SK-N-SH (cell line): Measurements from ENCODE around the gene MAN2A2.

Source experiments
- EP300 ChIP-seq, 2 experiments: IDR thresholded peaks; 2 replicates each; pipeline versions ENCODE4 v1.4.0 to v1.6.1; 2012; ENCODE audit warnings: borderline replicate concordance in 1 of 2, low read depth in 1 of 2, low read length in 1 of 2
- GABPA ChIP-seq: IDR thresholded peaks from 2 replicates; pipeline ENCODE4 v1.4.0; 2012; ENCODE audit warnings: low read depth, mild to moderate bottlenecking
- NRF1 ChIP-seq: IDR thresholded peaks from 2 replicates; pipeline ENCODE4 v1.6.1; 2012; ENCODE audit warnings: low read depth, mild to moderate bottlenecking, low read length
- POLR2AphosphoS5 ChIP-seq: IDR thresholded peaks from 2 replicates; pipeline ENCODE4 v1.6.1; 2012; ENCODE audit warnings: low read depth, low read length
- RAD21 ChIP-seq: IDR thresholded peaks from 2 replicates; pipeline ENCODE4 v1.6.1; 2012; ENCODE audit warnings: mild to moderate bottlenecking, low read length
- RFX5 ChIP-seq: IDR thresholded peaks from 2 replicates; pipeline ENCODE4 v1.6.1; 2012; ENCODE audit warnings: mild to moderate bottlenecking, improper control_type of control experiment, low read length
- YY1 ChIP-seq: IDR thresholded peaks from 2 replicates; pipeline ENCODE4 v1.4.0; 2012; ENCODE audit warnings: low read depth, mild to moderate bottlenecking
- TF ChIP-seq, protein P1 (sequence below): fragments of 200-600 bp; sonication (generic); IDR thresholded peaks from 2 replicates; pipeline ENCODE4 v1.6.1; 2017; ENCODE audit warnings: antibody characterized with exemption, mild to moderate bottlenecking, moderate library complexity
- TF ChIP-seq, protein P2 (sequence below): IDR thresholded peaks from 2 replicates; pipeline ENCODE4 v1.6.1; 2012; ENCODE audit warnings: mild to moderate bottlenecking, low read depth, low read length, moderate library complexity
- TF ChIP-seq, protein P3 (sequence below): IDR thresholded peaks from 2 replicates; pipeline ENCODE4 v1.4.0; 2012; ENCODE audit warnings: low read depth

DNA sequence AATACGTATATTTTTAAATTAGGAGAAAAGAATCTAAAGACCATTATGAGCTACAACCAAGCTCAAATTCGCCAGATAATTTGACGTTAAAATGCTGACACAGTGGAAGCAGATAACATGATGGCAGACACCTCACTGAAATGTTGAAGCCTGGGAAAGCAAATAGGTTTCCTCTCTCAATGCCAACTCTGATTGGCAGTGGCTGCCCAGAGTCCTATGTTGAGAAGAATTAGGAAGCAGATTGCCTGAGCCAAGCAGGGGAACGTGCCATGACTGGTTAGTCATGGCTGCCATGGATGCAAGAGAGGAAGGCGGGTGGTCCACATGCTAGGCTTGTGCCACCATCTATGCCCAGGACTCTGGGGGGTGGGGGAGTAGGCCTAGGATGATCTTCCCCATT lies 35.2 kb downstream of the MAN2A2 start:
- TF ChIP-seq RAD21 (no peak), POLR2AphosphoS5 (no peak), RFX5 (no peak), EP300 (IDR thresholded peaks at IDR 0.05; ENCODE audit: borderline replicate concordance in 1 of 2, low read depth in 1 of 2, low read length in 1 of 2) (no peak), GABPA (no peak), NRF1 (no peak), YY1 (no peak)
- TF ChIP-seq, protein P1, sequence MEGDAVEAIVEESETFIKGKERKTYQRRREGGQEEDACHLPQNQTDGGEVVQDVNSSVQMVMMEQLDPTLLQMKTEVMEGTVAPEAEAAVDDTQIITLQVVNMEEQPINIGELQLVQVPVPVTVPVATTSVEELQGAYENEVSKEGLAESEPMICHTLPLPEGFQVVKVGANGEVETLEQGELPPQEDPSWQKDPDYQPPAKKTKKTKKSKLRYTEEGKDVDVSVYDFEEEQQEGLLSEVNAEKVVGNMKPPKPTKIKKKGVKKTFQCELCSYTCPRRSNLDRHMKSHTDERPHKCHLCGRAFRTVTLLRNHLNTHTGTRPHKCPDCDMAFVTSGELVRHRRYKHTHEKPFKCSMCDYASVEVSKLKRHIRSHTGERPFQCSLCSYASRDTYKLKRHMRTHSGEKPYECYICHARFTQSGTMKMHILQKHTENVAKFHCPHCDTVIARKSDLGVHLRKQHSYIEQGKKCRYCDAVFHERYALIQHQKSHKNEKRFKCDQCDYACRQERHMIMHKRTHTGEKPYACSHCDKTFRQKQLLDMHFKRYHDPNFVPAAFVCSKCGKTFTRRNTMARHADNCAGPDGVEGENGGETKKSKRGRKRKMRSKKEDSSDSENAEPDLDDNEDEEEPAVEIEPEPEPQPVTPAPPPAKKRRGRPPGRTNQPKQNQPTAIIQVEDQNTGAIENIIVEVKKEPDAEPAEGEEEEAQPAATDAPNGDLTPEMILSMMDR = no peak
- TF ChIP-seq, protein P2, sequence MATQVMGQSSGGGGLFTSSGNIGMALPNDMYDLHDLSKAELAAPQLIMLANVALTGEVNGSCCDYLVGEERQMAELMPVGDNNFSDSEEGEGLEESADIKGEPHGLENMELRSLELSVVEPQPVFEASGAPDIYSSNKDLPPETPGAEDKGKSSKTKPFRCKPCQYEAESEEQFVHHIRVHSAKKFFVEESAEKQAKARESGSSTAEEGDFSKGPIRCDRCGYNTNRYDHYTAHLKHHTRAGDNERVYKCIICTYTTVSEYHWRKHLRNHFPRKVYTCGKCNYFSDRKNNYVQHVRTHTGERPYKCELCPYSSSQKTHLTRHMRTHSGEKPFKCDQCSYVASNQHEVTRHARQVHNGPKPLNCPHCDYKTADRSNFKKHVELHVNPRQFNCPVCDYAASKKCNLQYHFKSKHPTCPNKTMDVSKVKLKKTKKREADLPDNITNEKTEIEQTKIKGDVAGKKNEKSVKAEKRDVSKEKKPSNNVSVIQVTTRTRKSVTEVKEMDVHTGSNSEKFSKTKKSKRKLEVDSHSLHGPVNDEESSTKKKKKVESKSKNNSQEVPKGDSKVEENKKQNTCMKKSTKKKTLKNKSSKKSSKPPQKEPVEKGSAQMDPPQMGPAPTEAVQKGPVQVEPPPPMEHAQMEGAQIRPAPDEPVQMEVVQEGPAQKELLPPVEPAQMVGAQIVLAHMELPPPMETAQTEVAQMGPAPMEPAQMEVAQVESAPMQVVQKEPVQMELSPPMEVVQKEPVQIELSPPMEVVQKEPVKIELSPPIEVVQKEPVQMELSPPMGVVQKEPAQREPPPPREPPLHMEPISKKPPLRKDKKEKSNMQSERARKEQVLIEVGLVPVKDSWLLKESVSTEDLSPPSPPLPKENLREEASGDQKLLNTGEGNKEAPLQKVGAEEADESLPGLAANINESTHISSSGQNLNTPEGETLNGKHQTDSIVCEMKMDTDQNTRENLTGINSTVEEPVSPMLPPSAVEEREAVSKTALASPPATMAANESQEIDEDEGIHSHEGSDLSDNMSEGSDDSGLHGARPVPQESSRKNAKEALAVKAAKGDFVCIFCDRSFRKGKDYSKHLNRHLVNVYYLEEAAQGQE = no peak
- TF ChIP-seq, protein P3, sequence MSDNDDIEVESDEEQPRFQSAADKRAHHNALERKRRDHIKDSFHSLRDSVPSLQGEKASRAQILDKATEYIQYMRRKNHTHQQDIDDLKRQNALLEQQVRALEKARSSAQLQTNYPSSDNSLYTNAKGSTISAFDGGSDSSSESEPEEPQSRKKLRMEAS = no peak
